Endothelial cell of umbilical vein (primary cell): ENCODE data around the gene OSBP2. TPM values are rescaled to one million over a fixed set of nuclear protein-coding genes. Genes with fewer than 3 reads are reported as not detected.

Experiments used
- BruUV-seq: library from RNA; stranded (reverse); fragments of 400-500 nt; replicated peaks from 2 replicates; lab custom pipeline; 2021; lab: Mats Ljungman, UMichigan
- CTCF ChIA-PET: fragments of 300-600, 350-600 bp; sonication (Branson Sonifier 250); formaldehyde crosslinking; loops from one replicate; lab custom pipeline; 2021; ENCODE audit warnings: antibody characterized with exemption, inconsistent platforms; lab: Charles Lee
- POLR2A ChIA-PET: fragments of 300-600, 350-600 bp; sonication (Branson Sonifier 250); formaldehyde crosslinking; loops from one replicate; lab custom pipeline; 2021; ENCODE audit warnings: antibody characterized with exemption, inconsistent platforms; lab: Charles Lee
- DNase-seq: peaks from one replicate; pipeline ENCODE4 v3.0.0-alpha.2; 2011; ENCODE audit warnings: low read depth, low spot score
- FAIRE-seq: peaks from 2 replicates; lab custom pipeline; 2011; peaks lifted over from hg19 to GRCh38; lab: Jason Lieb, UNC
- H2AFZ ChIP-seq: 2 replicates; pipeline ENCODE4 v1.6.0; 2012; ENCODE audit warnings: low read depth, low read length, control low read depth, inconsistent platforms
- H3K27ac ChIP-seq: 2 replicates; pipeline ENCODE4 v1.5.1; 2011; ENCODE audit warnings: low read depth, mild to moderate bottlenecking, control low read depth, low read length, moderate library complexity; ENCODE audit not compliant: insufficient read depth
- H3K27me3 ChIP-seq, 2 experiments: 2 replicates each; pipeline versions ENCODE4 v1.6.0 to v1.6.1; 2011; ENCODE audit warnings: low read length in 2 of 2, mixed read lengths in 1 of 2; ENCODE audit not compliant: control insufficient read depth in 2 of 2, insufficient read depth in 2 of 2
- H3K36me3 ChIP-seq, 2 experiments: 2 replicates in 1 of 2; 3 replicates in 1 of 2; pipeline ENCODE4 v1.5.1; 2011; ENCODE audit warnings: low read length in 2 of 2, mild to moderate bottlenecking in 1 of 2, moderate library complexity in 1 of 2; ENCODE audit not compliant: control insufficient read depth in 2 of 2, insufficient read depth in 2 of 2; ENCODE audit errors: extremely low read depth in 1 of 2
- H3K4me1 ChIP-seq: 3 replicates; pipeline ENCODE4 v1.5.1; 2011; ENCODE audit warnings: mild to moderate bottlenecking, low read length; ENCODE audit not compliant: control insufficient read depth, insufficient read depth; ENCODE audit errors: extremely low read depth
- H3K4me2 ChIP-seq: 2 replicates; pipeline ENCODE4 v1.6.1; 2011; ENCODE audit warnings: low read length, control low read depth, mixed read lengths; ENCODE audit not compliant: insufficient read depth
- H3K4me3 ChIP-seq, 3 experiments: fragments of 200-600 bp in 1 of 3; sonication (generic), shearing (Covaris generic) in 1 of 3; replicated peaks in 1 of 3; 2 replicates each; pipeline ENCODE4 v1.5.1; 2011 to 2016; ENCODE audit warnings: control low read depth in 3 of 3, low read length in 3 of 3, mild to moderate bottlenecking in 2 of 3, inconsistent platforms in 1 of 3, low read depth in 1 of 3, moderate library complexity in 1 of 3; ENCODE audit not compliant: insufficient read depth in 1 of 3
- H3K79me2 ChIP-seq: 2 replicates; pipeline ENCODE4 v1.6.0; 2012; ENCODE audit warnings: low read length, inconsistent platforms; ENCODE audit not compliant: control insufficient read depth, insufficient read depth
- H3K9ac ChIP-seq: replicated peaks from 2 replicates; pipeline ENCODE3; 2011; ENCODE audit warnings: low read length, control low read depth; ENCODE audit not compliant: insufficient read depth; ENCODE audit errors: extremely low read depth
- H3K9me1 ChIP-seq: replicated peaks from 3 replicates; pipeline ENCODE4 v1.6.0; 2011; ENCODE audit warnings: mild to moderate bottlenecking, low read length; ENCODE audit not compliant: control insufficient read depth, insufficient read depth; ENCODE audit errors: extremely low read depth
- H3K9me3 ChIP-seq: replicated peaks from 2 replicates; pipeline ENCODE4 v1.5.1; 2012; ENCODE audit warnings: low read length, inconsistent platforms; ENCODE audit not compliant: control insufficient read depth, insufficient read depth
- H4K20me1 ChIP-seq: replicated peaks from 2 replicates; pipeline ENCODE3; 2011; ENCODE audit warnings: mild to moderate bottlenecking, low read length; ENCODE audit not compliant: control insufficient read depth, insufficient read depth; ENCODE audit errors: extremely low read depth
- EZH2 ChIP-seq: IDR thresholded peaks from 2 replicates; pipeline ENCODE4 v1.6.1; 2012; ENCODE audit warnings: borderline replicate concordance, low read depth, mild to moderate bottlenecking, moderate library complexity, low read length, inconsistent platforms; ENCODE audit not compliant: severe bottlenecking
- FOS ChIP-seq: IDR thresholded peaks from 2 replicates; pipeline ENCODE4 v1.6.1; 2011; ENCODE audit warnings: mild to moderate bottlenecking, low read length, moderate library complexity, borderline replicate concordance; ENCODE audit not compliant: insufficient read depth
- GATA2 ChIP-seq: IDR thresholded peaks from 2 replicates; pipeline ENCODE4 v1.7.0; 2011; ENCODE audit warnings: low read depth, mild to moderate bottlenecking, moderate library complexity, mixed read lengths, low read length; ENCODE audit not compliant: insufficient read length, insufficient read depth
- JUN ChIP-seq: IDR thresholded peaks from 2 replicates; pipeline ENCODE4 v1.6.1; 2011; ENCODE audit warnings: borderline replicate concordance, low read depth; ENCODE audit not compliant: insufficient read length, insufficient read depth
- MYC ChIP-seq: IDR thresholded peaks from one replicate; pipeline ENCODE4 v1.6.1; 2011; ENCODE audit warnings: mild to moderate bottlenecking, low read depth, low read length
- POLR2A ChIP-seq: IDR thresholded peaks from 2 replicates; pipeline ENCODE4 v1.6.1; 2012; ENCODE audit warnings: low read depth, mild to moderate bottlenecking, control low read depth, low read length
- POLR2AphosphoS5 ChIP-seq: IDR thresholded peaks from 2 replicates; pipeline ENCODE4 v1.6.1; 2012; ENCODE audit warnings: low read depth, mild to moderate bottlenecking, control low read depth, low read length, moderate library complexity; ENCODE audit not compliant: insufficient read depth
- dilution Hi-C: fragments of 300-500 bp; cut with MboI; formaldehyde crosslinking; loops from one replicate; pipeline ENCODE4 v1.15.0; 2019; ENCODE audit warnings: low sequenced_read_pairs; ENCODE audit not compliant: extremely low pct_ligation_motif_present
- intact Hi-C: fragments of 100-400 bp; cut with micrococcal nuclease; formaldehyde crosslinking; loops from one replicate; pipeline ENCODE4 v1.10.0; 2022
- polyA plus RNA-seq, 4 experiments: library from polyadenylated mRNA; depleted of rRNA in 3 of 4; stranded (reverse) in 3 of 4; unstranded in 1 of 4; fragments of >200 nt; gene quantifications; 2 replicates each; pipeline versions ENCODE4 v1.2.1 to v1.2.3, GENCODE V29; 2011 to 2012; ENCODE audit warnings: missing spikeins in 1 of 4
- total RNA-seq: library from RNA; stranded (reverse); gene quantifications from 2 replicates; pipeline ENCODE4 v1.2.3, GENCODE V29; 2021
- TF ChIP-seq, protein P1 (sequence below): IDR thresholded peaks from 2 replicates; pipeline ENCODE4 v1.6.1; 2011; ENCODE audit not compliant: insufficient read depth, insufficient read length
- TF ChIP-seq, protein P2 (sequence below), 2 donors: IDR thresholded peaks; 1 replicate in 1 of 2; 2 replicates in 1 of 2; pipeline ENCODE4 v1.5.1; 2011; ENCODE audit warnings: low read length in 2 of 2, mild to moderate bottlenecking in 2 of 2, moderate library complexity in 2 of 2, control low read depth in 1 of 2, inconsistent platforms in 1 of 2, low read depth in 1 of 2; ENCODE audit not compliant: insufficient read depth in 1 of 2; ENCODE audit errors: extremely low read depth in 1 of 2

Gene OSBP2
- total and polyA plus RNA-seq, 2 donors (not counting 3 experiments of a cell fraction or from before 2014, with no cell fraction given), result 4.1 to 7.5 TPM

DNA sequence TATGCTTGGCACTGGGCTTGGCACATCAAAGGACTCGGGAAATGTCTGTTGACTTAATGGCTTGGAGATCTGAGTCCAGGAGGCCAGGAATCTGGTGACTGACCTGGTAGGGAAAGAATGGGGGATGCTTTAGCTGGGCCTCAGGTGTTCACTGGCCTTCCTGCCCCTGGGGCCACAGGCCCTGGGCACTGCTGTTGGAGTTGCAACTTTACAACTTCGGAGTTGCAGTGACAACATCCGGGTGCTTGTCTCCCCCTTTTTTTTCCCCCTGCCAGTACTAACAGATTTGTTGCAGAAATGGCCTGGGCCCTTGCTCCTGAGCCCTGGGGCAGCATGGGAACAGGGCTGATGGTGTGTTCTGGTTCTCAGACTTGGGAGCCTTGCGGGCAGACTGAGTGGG is 23.8 kb downstream of the OSBP2 start:
- H3K79me2 ChIP-seq, result no peaks in the 10 kb centered on the region
- TF ChIP-seq, protein P1, sequence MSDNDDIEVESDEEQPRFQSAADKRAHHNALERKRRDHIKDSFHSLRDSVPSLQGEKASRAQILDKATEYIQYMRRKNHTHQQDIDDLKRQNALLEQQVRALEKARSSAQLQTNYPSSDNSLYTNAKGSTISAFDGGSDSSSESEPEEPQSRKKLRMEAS, result no peak
- TF ChIP-seq GATA2, result no peak
- no peak for TF ChIP-seq MYC
- no peak for TF ChIP-seq FOS
- TF ChIP-seq, protein P2, sequence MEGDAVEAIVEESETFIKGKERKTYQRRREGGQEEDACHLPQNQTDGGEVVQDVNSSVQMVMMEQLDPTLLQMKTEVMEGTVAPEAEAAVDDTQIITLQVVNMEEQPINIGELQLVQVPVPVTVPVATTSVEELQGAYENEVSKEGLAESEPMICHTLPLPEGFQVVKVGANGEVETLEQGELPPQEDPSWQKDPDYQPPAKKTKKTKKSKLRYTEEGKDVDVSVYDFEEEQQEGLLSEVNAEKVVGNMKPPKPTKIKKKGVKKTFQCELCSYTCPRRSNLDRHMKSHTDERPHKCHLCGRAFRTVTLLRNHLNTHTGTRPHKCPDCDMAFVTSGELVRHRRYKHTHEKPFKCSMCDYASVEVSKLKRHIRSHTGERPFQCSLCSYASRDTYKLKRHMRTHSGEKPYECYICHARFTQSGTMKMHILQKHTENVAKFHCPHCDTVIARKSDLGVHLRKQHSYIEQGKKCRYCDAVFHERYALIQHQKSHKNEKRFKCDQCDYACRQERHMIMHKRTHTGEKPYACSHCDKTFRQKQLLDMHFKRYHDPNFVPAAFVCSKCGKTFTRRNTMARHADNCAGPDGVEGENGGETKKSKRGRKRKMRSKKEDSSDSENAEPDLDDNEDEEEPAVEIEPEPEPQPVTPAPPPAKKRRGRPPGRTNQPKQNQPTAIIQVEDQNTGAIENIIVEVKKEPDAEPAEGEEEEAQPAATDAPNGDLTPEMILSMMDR (IDR thresholded peaks at IDR 0.05; ENCODE audit: extremely low read depth in 1 of 2, insufficient read depth in 1 of 2, low read depth in 1 of 2, low read length in 2 of 2), result no peak
- TF ChIP-seq EZH2, result no peak
- no peak for TF ChIP-seq POLR2AphosphoS5
- TF ChIP-seq JUN, result no peak
- TF ChIP-seq POLR2A, result no peak
- DNase-seq, result no peak
- no peaks in the 10 kb centered on the region for H4K20me1 ChIP-seq
- no peak overlapping the region for H3K4me2 ChIP-seq
- no peaks in the 10 kb centered on the region for H3K9me3 ChIP-seq
- no peak overlapping the region for H3K4me3 ChIP-seq
- CTCF ChIA-PET, result interaction anchor here (0.8 to 2.0 kb wide), 4 partner anchors 18 to 84 kb away, joined by 3 to 7 read pairs (median 4); no protein-coding TSS in a partner anchor
- no peaks in the 10 kb centered on the region for H3K27me3 ChIP-seq
- intact Hi-C loops, result no loop called here
- no peak overlapping the region for H3K9ac ChIP-seq
- no peak overlapping the region for H3K27ac ChIP-seq
- no TSS peak for BruUV-seq
- H3K9me1 ChIP-seq, result no peaks in the 10 kb centered on the region
- no peaks in the 10 kb centered on the region for H3K36me3 ChIP-seq
- FAIRE-seq, result no peak
- POLR2A ChIA-PET, result interaction anchor here (0.5 kb wide), 1 partner anchor 29 kb away, joined by 3 read pairs; no protein-coding TSS in a partner anchor
- dilution Hi-C loops, result no loop called here
- peaks cover 13% of the 10 kb centered on the region for H3K4me1 ChIP-seq
- no peak overlapping the region for H2AFZ ChIP-seq
